GM21515 (cell line): ENCODE measurements around the gene B9D1.
"Not testable (repeated sequence)": the region's sequence is repeated elsewhere in the genome, so short reads cannot be mapped to it uniquely, and the experiment has no call there.

Experiments used
- ATAC-seq: cut with Tn5 transposase; IDR thresholded peaks from one replicate; pipeline ENCODE4 v1.9.1; 2021; ENCODE audit not compliant: unreplicated experiment

Gene B9D1

DNA sequence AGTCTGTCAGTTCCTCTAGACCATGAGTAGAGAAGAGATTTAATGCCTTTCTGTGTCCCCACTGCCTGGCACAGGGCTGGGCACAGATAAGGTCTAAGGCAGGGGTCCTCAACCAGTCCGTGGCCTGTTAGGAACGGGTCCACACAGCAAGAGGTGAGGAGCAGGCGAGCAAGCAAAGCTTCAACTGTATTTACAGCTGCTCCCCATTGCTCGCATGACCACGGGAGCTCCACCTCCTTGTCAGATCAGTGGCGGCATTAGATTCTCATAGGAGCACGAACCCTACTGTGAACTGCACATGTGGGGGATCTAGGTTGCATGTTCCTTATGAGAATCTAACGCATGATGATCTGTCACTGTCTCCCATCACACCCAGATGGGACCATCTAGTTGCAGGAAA, 1.8 kb downstream of the B9D1 start:
- no peak for ATAC-seq

DNA sequence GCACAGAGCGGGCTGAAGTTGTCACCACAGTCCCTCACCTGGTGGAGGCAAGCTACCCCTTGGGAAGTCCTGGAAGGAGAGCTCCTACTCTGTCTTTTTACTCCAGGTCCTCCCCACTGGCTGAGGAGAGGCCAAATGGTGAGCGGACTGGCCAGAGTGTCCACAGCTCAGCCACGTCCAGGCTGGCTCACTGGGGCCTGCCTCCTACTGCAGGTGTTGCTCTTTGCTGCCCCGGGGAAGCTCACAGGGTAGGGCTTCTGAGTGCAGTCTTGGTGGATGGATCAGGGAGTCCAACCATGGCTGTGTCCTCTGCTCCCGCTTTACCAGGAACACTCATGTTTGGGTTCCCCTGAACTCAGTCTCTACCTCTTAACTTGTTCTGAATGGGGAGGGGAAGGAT, 2.7 kb downstream of the B9D1 start:
- ATAC-seq, result no peak

DNA sequence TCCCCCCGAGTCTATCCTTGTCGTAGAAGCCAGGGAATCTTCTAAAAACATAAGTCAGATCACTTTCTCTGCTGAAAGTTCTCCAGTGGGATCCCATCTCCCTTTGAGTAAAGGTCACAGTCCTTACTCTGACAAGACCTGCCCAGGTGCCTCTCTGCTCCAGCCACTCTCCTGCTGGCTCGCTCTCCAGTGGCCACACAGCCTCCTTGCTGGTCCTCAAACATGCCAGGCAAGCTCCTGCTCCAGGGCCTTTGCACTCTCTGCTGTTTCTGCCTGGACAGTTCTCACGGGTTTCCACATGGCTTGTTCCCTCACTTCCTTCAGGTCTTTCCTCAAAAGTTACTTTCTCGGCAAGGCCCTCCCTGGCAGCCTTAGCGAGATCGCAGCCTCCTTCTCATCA, 3.4 kb downstream of the B9D1 start:
- no peak for ATAC-seq

DNA sequence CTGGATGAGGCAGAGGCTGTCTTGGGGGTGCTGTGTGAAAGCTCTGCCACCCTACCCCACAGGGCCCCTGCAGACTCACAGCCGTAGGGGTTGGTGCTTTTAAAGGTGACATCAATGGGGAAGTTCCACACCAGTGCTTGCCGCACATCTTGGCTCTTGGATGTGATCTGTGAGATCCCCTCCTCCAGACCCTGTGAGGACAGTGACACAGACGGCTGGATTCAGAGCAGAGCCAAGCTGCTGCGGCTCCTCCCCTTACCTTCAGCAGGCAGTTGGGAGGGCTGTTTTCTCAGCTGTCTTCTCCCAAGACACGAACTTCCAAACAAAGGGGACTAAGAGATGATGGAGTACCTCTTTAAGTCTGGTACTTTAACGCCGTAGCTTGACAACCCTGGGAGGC, 4.8 kb downstream of the B9D1 start:
- ATAC-seq, result no peak

DNA sequence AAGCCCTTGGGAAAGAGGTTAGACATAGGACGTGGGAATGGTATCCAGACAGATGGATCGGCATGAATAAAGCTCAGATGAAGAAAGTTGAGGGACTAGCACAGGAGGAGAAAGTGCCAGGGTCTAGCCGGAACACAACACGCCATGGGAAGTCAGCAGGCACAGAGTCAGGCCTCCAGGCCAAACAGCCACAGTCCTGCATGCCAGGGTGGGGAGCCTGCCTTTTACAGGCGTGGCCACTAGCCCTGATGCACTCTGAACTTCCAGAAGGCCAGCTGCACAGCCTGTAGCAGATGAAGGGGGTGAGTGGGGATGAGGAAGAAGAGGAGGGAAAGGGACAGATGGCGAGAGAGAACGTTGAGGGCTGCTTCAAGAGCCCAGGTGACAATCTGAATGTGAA, 5.2 kb downstream of the B9D1 start:
- no peak for ATAC-seq

DNA sequence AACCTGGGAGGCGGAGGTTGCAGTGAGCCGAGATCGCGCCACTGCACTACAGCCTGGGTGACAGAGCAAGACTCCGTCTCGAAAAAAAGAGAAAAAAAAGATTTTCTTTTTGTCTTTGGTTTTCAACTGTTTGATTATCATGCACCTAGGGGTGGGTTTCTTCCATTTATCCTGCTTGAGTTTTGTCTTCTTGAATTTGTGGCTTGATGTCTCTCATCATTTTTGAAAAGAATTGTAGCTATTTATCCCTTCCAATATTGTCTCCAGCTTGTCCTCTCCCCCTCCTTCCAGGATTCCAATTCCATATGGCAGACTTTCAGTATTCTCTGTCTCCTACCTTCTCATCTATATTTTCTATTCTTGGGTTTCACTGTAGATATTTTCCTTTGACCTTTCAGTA, 7.8 kb downstream of the B9D1 start:
- no peak for ATAC-seq

DNA sequence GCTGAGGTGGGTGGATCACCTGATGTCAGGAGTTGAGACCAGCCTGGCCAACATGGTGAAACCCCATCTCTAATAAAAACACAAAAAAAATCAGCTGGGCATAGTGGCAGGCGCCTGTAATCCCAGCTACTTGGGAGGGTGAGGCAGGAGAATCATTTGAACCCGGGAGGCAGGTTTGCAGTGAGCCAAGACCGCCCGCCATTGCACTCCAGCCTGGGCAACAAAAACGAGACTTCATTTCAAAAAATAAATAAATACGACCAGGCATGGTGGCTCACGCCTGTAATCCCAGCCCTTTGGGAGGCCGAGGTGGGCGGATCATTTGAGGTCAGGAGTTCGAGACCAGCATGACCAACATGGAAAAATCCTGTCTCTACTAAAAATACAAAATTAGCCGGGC, 9.1 kb downstream of the B9D1 start:
- ATAC-seq, result not testable (repeated sequence)

DNA sequence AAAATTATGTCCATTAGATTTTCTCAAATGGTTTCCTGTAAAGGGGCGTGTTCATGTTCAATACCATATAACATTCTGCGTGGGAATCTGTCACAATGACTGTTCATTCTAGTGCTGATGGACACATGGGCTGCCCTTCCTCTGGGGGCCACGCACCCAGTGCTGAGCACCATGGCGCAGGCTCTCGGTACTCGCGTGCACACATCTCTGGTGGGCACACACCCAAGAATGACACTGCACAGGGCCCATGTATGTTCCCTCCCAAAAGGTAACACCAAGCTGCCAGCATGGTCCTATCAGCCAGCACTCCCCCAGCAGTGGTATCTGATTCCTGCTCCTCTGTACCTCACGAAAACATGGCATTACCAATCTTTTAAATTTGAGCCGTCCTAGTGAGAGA, 13.7 kb downstream of the B9D1 start:
- ATAC-seq, result no peak

DNA sequence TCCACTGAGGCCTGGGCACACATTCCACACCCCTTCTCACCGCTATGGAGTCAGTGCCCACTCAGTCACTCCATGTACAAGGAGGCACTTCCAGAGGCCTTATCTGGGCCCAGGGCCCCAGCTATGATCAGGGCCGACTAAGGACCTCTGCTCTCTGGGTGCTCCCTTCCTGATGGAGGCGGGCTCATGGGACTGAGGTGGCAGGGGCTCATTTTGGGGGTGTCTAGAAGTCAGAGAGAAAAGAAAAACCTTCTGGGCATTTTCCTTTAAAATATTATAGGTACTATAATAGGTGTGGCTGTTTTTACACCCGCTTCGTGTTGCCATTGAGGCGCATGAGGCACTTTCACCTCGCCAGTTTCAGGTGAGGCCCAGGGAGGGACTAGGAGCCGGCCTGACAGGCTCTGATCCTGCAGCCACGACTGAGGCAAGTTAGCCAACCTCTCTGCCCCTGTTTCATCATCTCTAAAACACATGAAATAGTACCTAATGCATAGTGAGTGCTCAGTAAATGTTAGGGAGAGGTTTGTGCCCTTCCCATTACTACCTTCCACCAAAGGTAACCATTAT, 14.4 kb downstream of the B9D1 start:
- no peak for ATAC-seq

DNA sequence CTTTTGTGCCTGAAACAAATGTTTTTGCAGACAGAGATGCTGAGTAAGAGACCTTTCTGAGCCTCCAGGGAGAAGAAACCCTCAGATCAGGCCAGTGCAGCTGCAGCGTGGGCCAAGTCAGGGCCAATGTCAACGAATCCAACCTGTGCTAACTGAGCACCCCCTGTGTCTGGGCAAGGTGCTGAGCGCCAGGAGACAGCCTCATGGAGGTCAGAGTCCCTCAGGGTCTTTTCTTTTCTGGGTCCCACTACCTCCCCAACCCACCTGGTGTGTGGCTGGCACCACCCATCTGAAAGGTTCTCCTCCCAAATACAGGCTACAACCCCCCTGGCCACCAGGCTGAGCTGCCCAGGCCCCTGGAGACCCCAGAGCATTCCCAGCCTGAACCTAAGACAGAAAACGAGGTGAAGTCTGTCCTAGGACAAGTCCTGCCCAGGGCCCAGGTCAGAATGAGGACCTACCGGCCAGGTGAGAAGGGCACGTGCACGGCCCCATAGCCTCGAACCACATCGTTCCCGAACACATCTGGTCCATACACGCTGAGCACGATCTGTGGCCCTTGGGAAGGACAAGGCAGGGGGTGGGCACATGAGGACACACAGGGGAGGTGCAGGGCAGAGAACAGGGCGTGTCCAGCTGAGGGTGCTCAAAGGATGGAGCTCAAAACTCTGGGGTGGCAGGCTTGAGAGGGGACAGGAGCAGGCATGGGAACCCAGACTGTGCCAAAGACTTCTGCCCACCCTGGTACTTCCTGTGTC, 15.0 kb downstream of the B9D1 start:
- no peak for ATAC-seq

DNA sequence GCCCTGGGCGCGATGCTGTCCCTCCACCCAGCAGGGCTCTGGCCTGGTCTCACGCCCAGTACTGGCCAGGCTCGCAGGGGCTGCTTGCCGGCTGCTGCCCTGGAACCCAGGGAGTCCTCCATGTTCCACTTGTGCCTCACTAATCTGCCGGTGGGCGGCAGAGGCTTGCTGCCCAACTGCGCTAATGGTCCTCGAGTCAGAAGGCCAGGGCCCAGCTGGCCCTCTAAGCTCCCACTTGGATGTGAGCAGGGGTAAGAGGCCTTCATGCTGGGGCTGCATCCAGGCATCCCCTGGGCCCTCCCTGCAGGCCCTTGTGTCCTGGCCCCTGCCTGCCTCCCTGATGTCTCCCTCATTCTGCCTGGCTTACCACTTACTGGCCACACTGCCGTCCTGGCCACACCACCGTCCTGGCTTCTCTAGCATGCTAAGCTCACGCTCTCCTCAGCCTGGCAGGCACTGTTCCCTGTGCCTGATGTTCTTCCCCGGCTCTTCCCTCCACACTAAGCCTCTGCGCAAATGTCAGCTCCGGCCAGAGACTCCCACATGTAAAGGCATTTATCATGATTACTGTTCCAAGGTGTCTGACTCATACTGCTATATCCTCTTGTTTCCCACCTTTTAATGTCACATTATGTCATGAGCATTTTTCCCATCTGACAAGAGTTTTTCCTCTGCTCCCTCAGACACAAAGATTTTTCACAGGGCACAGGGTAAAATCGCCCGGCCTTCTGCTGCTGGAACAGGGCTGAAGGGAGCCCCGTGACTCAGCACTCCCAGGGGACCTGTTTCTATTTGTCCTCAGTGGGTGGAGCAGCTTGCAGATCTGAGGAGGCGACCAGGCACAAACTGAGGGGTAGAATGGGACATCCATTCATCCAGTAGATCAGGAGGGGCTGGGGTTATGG, 15.9 kb downstream of the B9D1 start:
- ATAC-seq, result no peak

DNA sequence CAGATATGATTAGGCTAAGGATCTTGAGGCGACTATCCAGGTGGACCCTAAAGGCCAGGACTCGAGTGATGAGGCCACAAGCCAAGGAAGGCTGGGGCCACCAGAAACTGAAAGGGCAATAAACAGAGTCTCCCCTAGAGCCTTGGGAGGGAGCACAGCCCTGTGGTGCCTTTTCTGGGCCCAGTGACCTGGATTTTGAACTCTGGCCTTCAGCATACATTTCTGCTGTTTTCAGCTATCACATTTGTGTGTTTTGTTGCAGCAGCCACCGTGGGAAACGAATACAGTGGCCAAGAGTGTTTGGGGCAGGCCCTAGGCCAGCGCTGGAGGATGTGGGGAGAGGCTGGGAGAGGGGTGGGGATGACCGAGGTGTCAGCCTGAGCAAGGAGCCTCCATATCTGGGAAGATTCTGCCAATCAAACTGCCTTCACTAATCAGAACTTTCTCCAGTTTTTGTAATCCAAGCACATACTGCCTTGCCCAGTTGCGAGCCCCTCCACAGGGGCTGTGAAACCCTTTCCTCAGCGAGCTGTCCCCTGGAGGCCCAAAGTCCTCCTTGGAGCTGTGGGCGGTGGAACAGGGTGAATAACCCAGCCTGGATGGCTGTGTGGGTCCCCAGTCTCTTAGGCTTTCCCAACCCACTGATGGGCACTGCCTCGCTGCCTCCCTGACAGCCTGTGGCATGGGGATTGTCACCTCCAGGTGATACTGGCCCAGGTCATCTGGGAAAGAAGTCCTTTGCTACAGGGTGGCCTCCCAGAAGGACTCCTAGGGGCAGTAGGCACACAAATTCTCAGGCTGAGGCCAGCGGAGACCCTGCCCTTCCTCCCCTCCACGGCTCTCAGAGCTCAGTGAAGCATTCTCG, 16.8 kb downstream of the B9D1 start:
- ATAC-seq, result no peak

DNA sequence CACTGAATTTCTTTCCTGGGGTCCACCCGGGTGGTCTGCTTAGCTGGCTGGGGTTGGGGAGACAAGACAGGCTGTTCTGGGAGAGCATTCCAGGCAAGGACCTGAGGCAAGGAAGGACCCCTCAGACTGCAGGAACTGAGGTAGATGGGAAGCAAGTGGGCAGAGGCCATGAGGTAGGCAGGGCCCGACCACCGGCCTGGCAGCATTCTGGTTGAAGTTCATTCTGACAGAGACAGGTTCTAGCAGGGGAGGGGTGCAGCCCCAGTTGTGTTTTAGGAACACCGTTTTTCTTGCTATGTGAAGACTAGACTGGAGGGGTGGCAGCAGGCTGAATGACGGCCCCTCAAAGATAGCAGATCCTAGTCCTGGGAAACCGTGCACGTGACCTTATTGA, 17.5 kb downstream of the B9D1 start:
- no peak for ATAC-seq

DNA sequence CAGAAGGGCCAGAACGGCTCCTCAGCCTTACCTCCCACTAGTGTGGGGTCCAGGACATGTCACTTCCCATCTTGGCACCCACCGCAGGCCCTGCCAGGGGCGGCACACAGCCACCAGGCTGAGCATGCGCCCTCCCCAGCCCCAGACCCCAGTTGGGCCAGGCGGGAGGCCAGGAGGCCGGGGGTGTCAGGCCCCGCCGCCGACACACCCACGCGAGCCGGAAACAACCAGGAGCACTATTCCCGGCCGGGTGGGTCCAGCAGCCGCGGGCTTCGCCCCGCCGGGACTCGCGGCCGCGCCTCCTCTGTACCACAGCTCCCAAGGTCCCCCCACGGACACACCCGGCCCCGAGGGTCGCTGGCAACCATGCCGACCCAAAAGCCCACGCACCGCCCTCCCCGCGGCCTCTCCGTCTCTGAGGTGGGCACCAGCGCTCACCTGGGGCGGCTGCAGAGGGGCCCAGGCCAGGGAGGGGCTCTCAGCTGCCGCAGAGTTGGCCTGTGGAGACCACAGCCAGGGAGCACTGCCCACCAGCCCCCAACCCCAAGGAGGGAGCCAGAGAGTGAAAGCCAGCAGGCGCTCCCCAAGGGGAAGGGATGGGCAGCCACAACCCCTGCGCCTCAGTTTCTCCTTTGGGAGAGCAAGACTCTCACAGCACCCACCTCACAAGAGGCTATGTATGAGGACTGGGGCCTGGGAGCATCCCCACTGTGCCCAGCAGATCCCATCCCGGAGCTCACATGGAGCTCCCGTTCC, 18.0 kb downstream of the B9D1 start:
- ATAC-seq, result no peak

DNA sequence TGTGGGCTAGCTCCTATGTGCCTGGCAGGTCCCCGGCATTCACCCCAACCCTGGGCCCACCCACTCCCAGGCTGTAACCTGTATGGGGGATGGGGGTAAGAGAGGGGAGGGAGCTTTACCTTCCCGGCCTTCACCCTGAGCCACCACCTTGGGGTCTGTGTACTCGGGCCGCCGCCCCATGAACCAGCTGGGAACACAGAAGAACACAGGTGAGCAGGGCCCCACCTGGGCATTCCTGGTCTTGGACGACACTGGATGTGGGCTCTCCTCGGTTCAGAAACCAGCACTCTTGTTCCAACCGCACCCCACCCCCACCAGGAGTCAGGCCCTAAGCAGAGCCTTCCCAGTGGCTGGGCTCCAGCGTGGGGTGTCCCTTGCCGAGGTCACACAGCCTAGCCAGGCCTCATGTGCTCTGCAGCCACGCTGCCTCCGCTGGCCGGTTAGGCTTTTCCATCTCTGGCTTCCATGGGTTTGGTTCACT, 18.8 kb downstream of the B9D1 start:
- ATAC-seq, result no peak

DNA sequence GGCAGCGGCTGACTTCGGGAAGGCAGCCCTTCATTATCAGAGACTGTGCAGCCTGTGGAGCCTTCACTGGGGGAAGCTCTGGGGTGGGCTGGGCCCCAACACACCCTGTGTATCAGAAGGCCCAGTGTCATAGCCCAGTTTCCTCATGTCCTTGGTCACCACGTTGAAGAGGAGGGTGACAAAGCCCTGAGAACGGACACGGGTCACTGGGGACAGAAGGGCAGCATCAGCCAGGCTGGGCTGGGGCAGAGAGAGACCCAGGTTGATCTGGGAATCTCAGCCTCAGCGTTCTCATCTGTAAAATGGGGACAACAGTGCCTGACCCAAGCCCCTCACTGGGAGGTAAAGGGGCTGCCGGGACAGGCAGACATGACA, 19.3 kb downstream of the B9D1 start:
- ATAC-seq, result no peak

DNA sequence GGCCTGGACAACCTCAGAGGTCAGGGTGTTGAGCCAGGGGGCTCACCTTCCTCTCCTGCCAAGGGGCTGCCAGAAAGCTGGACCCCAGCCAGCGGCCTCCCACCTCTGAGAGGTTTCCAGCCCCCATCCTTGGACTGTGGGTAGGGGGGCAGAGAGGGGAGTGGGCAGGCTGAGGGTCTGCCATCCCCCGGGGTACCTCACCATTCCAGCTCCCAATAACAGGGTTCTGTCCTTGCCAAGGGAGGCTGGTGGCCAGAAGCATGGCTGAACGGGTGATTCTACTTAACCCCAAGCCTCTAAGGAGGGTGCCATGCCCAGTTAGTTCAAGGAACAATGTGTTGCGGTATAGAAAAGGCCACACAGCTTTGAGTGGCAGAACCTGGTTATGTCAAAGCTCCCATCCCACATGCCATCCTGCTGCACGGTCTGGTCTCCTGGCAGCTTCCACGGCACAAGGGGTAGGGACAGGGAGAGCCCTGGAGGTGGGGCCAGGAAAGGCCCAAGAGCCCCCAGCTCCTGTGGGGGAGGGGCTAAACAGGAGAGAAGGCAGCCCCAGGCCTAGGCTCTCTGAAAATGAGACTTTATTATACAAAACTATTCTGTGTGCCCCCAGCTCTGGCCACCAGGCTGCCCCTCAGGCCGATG, 19.8 kb downstream of the B9D1 start:
- no peak for ATAC-seq

DNA sequence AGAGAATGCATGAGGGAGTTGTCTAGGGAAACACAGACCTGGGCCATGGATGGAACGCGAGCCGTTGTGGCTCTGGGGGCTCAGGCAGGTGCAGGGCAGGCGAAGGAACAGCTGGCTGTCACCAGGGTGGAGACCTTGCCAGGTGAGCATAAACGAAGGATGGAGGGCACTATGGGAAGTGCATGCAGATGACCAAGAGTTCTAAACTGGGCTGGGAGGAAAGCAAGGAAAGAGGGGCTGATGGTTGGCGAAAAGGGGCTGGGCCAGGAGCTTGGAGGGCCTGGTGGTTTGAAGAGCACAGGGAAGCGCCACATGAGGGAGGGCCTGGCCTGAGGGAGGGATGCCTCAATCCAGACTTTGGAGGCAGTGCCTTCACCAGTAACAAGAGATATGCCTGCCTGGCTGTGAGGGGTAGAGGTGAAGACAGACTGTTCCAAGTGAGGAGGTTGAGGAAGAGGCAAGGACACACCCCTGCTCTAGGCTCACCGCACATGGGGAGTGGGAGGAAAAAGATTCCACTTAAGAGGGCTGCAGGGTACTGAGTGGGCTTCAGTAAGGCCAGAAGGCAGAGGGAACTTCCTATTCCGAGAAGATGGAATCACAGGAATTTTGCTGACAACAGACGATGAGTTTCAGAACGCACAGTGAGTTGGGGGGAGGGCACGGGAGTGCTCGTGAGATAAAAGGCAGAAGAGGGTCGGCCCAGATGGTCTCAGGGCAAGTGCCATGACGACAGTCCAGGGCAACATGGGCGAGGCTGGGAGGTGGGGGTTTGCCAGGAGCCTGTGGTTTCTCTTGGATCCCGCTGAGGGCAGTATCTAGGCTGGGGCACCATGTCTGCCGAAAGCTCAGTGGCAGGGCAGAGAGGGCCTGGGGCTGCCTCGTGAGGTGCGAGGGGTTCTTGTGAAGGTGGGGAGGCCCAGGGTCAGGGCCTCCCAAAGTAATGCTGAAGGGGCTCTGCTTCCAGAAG, 20.6 kb downstream of the B9D1 start:
- ATAC-seq, result no peak

DNA sequence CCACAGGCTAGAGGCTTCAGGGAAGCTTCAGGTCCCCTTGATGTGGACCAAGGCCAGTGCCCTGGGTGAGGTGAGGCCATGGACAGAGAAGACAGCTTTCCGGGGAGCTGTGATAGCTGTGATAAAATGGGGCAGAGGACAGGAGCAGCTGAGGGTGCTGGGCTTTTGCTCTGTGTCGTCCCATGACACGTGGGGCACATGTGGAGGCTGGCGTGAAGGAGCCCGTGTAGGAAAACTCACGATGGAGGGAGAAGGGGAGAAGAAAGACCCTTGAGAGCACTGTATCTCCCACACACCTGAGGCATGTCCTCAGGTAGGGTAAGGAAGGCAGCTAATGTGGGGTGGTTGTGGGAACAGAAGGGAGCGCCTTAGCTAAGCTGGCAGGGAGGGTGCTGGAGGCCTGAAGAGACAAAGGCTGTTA, 21.3 kb downstream of the B9D1 start:
- no peak for ATAC-seq
